Neuronal stem cell (in vitro differentiated cells): ENCODE results near the gene PI4KA.
"Not testable (repeated sequence)": the region's sequence is repeated elsewhere in the genome, so short reads cannot be mapped to it uniquely, and the experiment has no call there.

ENCODE experiments used
- DNase-seq: peaks from one replicate; pipeline ENCODE4 v3.0.0-alpha.2; 2013; ENCODE audit warnings: low spot score
- H2AFZ ChIP-seq: one replicate; pipeline ENCODE4 v1.6.1; 2013; ENCODE audit warnings: mild to moderate bottlenecking, low read length, inconsistent platforms
- H2AK5ac ChIP-seq: 2 replicates; pipeline ENCODE4 v1.6.1; 2013; ENCODE audit warnings: low read depth, mild to moderate bottlenecking, inconsistent platforms, low read length, moderate library complexity, mixed read lengths
- H2BK120ac ChIP-seq: 2 replicates; pipeline ENCODE4 v1.6.1; 2013; ENCODE audit warnings: low read depth, mild to moderate bottlenecking, inconsistent platforms, low read length, moderate library complexity, mixed read lengths
- H2BK12ac ChIP-seq: one replicate; pipeline ENCODE4 v1.6.1; 2013; ENCODE audit warnings: low read length, inconsistent platforms
- H2BK15ac ChIP-seq: 2 replicates; pipeline ENCODE4 v1.6.1; 2013; ENCODE audit warnings: mild to moderate bottlenecking, low read length, inconsistent platforms, mixed read lengths
- H2BK5ac ChIP-seq: one replicate; pipeline ENCODE4 v1.6.1; 2013; ENCODE audit warnings: inconsistent platforms, mild to moderate bottlenecking, low read length, moderate library complexity
- H3K14ac ChIP-seq: one replicate; pipeline ENCODE4 v1.6.1; 2013; ENCODE audit warnings: low read length, inconsistent platforms
- H3K18ac ChIP-seq: 2 replicates; pipeline ENCODE4 v1.6.1; 2013; ENCODE audit warnings: low read length, inconsistent platforms
- H3K23ac ChIP-seq: 2 replicates; pipeline ENCODE4 v1.6.1; 2013; ENCODE audit warnings: low read depth, mild to moderate bottlenecking, mixed read lengths, low read length, inconsistent platforms; ENCODE audit not compliant: poor library complexity
- H3K27ac ChIP-seq: replicated peaks from 3 replicates; pipeline ENCODE4 v1.5.1; 2013; ENCODE audit warnings: low read length, inconsistent platforms
- H3K27me3 ChIP-seq, 3 experiments: 2 replicates each; pipeline ENCODE4 v1.6.1; 2013; ENCODE audit warnings: low read length in 3 of 3, mild to moderate bottlenecking in 2 of 3, inconsistent platforms in 1 of 3, low read depth in 1 of 3, mixed read lengths in 1 of 3, moderate library complexity in 1 of 3; ENCODE audit not compliant: control insufficient read depth in 3 of 3, insufficient read depth in 3 of 3
- H3K36me3 ChIP-seq, 2 donors: replicated peaks in 1 of 2; 2 replicates each; pipeline ENCODE4 v1.6.1; 2013; ENCODE audit warnings: low read length in 2 of 2; ENCODE audit not compliant: control insufficient read depth in 2 of 2, insufficient read depth in 2 of 2
- H3K4ac ChIP-seq: 2 replicates; pipeline ENCODE4 v1.6.1; 2013; ENCODE audit warnings: inconsistent platforms, mild to moderate bottlenecking, low read length, moderate library complexity
- H3K4me1 ChIP-seq, 2 donors: 1 replicate in 1 of 2; 2 replicates in 1 of 2; pipeline ENCODE4 v1.6.1; 2013; ENCODE audit warnings: low read length in 2 of 2, low read depth in 1 of 2; ENCODE audit not compliant: control insufficient read depth in 2 of 2, insufficient read depth in 1 of 2
- H3K4me2 ChIP-seq: one replicate; pipeline ENCODE4 v1.6.1; 2013; ENCODE audit warnings: mild to moderate bottlenecking, low read length, inconsistent platforms; ENCODE audit not compliant: insufficient read depth, poor library complexity, severe bottlenecking
- H3K4me3 ChIP-seq, 2 donors: 2 replicates each; pipeline ENCODE4 v1.5.1; 2013; ENCODE audit warnings: low read length in 2 of 2, mild to moderate bottlenecking in 2 of 2, inconsistent platforms in 1 of 2, moderate library complexity in 1 of 2
- H3K79me1 ChIP-seq: one replicate; pipeline ENCODE4 v1.6.1; 2013; ENCODE audit warnings: low read depth, mild to moderate bottlenecking, inconsistent platforms, low read length, moderate library complexity
- H3K9ac ChIP-seq: one replicate; pipeline ENCODE4 v1.6.1; 2013; ENCODE audit warnings: mild to moderate bottlenecking, low read depth, low read length, inconsistent platforms; ENCODE audit not compliant: poor library complexity
- H3K9me3 ChIP-seq, 2 donors: replicated peaks in 1 of 2; 2 replicates each; pipeline versions ENCODE3 to v1.6.1; 2013; ENCODE audit warnings: low read length in 2 of 2, mild to moderate bottlenecking in 2 of 2, inconsistent platforms in 1 of 2, low read depth in 1 of 2, mixed read lengths in 1 of 2, moderate library complexity in 1 of 2; ENCODE audit not compliant: control insufficient read depth in 2 of 2, insufficient read depth in 1 of 2
- H4K8ac ChIP-seq: one replicate; pipeline ENCODE4 v1.6.1; 2013; ENCODE audit warnings: low read depth, mild to moderate bottlenecking, inconsistent platforms, low read length, moderate library complexity
- H4K91ac ChIP-seq: one replicate; pipeline ENCODE4 v1.6.1; 2013; ENCODE audit warnings: low read length, low read depth, mild to moderate bottlenecking, inconsistent platforms; ENCODE audit not compliant: poor library complexity
- WGBS, 2 donors: extraction: QIAGEN DNeasy Blood & Tissue Kit; methylation state at CpG; one replicate each; pipeline ENCODE4 v1.1.7; 2013; ENCODE audit warnings: missing lambda C conversion rate in 2 of 2, mixed read lengths in 1 of 2; ENCODE audit not compliant: insufficient read length in 2 of 2, insufficient replicate concordance in 1 of 2; ENCODE audit errors: extremely low coverage in 2 of 2; 5-methylcytosine and 5-hydroxymethylcytosine counted together

The PI4KA gene

DNA sequence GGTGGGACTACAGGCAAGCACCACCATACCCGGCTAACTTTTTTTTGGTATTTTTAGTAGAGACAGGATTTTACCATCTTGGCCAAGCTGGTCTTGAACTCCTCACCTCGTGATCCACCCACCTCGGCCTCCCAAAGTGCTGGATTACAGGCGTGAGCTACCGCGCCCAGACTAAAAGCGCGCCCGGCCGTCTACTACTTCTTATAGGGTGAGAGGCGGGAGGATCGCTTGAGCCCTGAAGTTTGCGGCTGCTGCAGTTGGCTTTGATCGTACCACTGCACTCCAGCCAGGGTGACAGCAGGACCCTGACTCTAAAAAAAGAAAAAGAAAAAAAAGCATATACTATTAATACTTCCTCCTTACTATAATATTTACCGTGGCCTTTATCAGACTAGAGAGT is 158.3 kb downstream of the PI4KA start:
- not testable (repeated sequence) for H2BK12ac ChIP-seq, H3K18ac ChIP-seq, H2BK120ac ChIP-seq, H2BK5ac ChIP-seq, H3K4ac ChIP-seq, H3K79me1 ChIP-seq, H3K4me2 ChIP-seq, H3K27me3 ChIP-seq, DNase-seq, H3K23ac ChIP-seq, H4K8ac ChIP-seq, H3K4me3 ChIP-seq, H2AFZ ChIP-seq, H3K27ac ChIP-seq, H3K36me3 ChIP-seq, H2BK15ac ChIP-seq, H4K91ac ChIP-seq, H2AK5ac ChIP-seq, H3K4me1 ChIP-seq, H3K14ac ChIP-seq, H3K9ac ChIP-seq, H3K9me3 ChIP-seq
- WGBS, 2 donors: no CpG with 5 or more reads among the region's 15 CpGs

DNA sequence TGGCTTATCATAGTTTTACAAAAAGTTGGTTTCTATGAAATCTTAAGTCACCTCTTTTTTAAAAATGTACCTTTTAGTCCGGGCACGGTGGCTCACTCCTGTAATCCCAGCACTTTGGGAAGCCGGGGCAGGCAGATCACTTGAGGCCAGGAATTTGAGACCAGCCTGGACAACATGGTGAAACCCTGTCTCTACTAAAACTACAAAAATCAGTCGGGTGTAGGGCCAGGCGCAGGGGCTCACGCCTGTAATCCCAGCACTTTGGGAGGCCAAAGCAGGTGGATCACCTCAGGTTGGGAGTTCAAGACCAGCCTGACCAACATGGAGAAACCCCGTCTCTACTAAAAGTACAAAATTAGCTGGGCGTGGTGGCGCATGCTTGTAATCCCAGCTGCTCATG is 158.8 kb downstream of the PI4KA start:
- H4K91ac ChIP-seq, H3K27ac ChIP-seq, H3K79me1 ChIP-seq, H2BK120ac ChIP-seq, H2BK12ac ChIP-seq, H3K9me3 ChIP-seq, H2AK5ac ChIP-seq, H3K14ac ChIP-seq, DNase-seq, H3K18ac ChIP-seq, H4K8ac ChIP-seq, H3K4me1 ChIP-seq, H2BK5ac ChIP-seq, H2BK15ac ChIP-seq, H3K9ac ChIP-seq, H2AFZ ChIP-seq, H3K4me3 ChIP-seq, H3K23ac ChIP-seq, H3K4ac ChIP-seq, H3K27me3 ChIP-seq, H3K36me3 ChIP-seq, H3K4me2 ChIP-seq: not testable (repeated sequence)
- no CpG with 5 or more reads among the region's 9 CpGs for WGBS, 2 donors

DNA sequence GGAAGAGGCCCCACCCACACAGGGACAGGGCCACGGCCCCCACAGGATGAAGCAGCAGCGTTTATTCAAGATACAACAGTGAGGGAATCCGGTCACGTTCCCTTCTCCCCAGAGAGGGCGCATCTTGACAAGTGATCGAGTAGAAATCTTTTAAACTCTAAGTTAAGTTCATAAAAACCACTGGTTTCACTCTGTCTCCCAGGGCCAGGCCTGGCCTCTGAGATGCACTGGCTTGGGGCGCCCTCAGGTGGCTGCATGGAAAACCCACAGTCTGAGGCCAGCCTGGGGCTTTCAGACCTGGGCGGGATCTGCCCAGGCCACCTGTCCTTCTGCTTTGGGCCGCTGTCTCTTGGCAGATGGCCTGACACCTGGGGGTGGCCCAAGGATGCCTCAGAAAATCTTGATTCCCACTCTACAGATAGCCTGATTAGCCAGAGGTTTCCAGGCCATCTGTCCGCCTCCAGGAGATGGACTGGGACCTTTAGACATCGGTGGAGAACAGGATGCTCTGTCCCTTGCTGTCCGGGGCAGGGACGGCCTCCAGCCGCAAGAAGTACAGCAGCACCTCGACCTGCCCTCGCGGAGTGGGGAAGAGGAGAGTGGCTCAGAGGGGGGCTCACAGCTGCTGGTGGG is 161.0 kb downstream of the PI4KA start:
- H2AFZ ChIP-seq: peak overlapping the region; percentile 78
- not testable (repeated sequence) for H4K91ac ChIP-seq, H3K14ac ChIP-seq, H2BK12ac ChIP-seq, H3K27me3 ChIP-seq, H3K79me1 ChIP-seq, H2AK5ac ChIP-seq, H3K4me2 ChIP-seq, H3K4ac ChIP-seq, H3K4me1 ChIP-seq, H3K36me3 ChIP-seq, H3K9ac ChIP-seq, H4K8ac ChIP-seq, H2BK120ac ChIP-seq, H3K18ac ChIP-seq, H3K9me3 ChIP-seq, H3K23ac ChIP-seq, H2BK5ac ChIP-seq, H2BK15ac ChIP-seq, H3K27ac ChIP-seq
- no CpG with 5 or more reads among the region's 17 CpGs for WGBS, 2 donors
- peak; percentile 59 for DNase-seq
- peak overlapping the region in 1 of 2 donors; percentile 7 for H3K4me3 ChIP-seq

DNA sequence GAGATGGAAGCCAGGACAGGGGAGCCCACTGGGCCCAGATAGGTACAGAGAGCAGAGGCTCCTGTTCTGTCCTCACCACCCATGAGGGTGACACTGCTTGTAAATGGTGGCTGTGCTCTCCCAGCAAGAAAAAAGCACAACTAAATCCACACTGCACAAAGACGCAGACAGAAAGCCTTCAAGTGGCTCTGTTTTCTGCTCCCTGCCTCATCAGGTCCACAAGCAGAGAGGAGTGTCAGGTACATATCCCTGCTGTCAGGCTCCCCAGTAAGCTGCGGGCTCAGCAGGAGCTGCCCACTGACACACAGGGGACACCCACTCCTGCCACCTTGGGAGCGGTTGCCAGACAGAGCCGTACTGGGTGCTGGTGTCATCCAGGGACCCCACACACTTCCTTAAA is 162.6 kb downstream of the PI4KA start:
- not testable (repeated sequence) for DNase-seq, H3K36me3 ChIP-seq, H3K27me3 ChIP-seq, H3K4me3 ChIP-seq, H3K4me2 ChIP-seq, H2BK5ac ChIP-seq, H3K4ac ChIP-seq, H2BK12ac ChIP-seq, H3K9me3 ChIP-seq, H3K23ac ChIP-seq, H2AK5ac ChIP-seq, H3K14ac ChIP-seq, H3K27ac ChIP-seq, H3K79me1 ChIP-seq, H3K9ac ChIP-seq, H3K18ac ChIP-seq, H4K91ac ChIP-seq, H4K8ac ChIP-seq, H2BK120ac ChIP-seq, H2BK15ac ChIP-seq, H2AFZ ChIP-seq, H3K4me1 ChIP-seq
- WGBS, 2 donors: no CpG with 5 or more reads among the region's 4 CpGs
